LNCAP (cell line): ENCODE results near the gene HDAC4.

Experiments used
- TF ChIP-seq, protein P1 (sequence below): fragments of 450-650 bp; IDR thresholded peaks from 2 replicates; pipeline ENCODE4 v1.5.1; 2017; ENCODE audit warnings: mild to moderate bottlenecking

Gene HDAC4

GRCh38 chr2:239331560-239331959 lies 69.3 kb downstream of the HDAC4 start:
- TF ChIP-seq, protein P1, sequence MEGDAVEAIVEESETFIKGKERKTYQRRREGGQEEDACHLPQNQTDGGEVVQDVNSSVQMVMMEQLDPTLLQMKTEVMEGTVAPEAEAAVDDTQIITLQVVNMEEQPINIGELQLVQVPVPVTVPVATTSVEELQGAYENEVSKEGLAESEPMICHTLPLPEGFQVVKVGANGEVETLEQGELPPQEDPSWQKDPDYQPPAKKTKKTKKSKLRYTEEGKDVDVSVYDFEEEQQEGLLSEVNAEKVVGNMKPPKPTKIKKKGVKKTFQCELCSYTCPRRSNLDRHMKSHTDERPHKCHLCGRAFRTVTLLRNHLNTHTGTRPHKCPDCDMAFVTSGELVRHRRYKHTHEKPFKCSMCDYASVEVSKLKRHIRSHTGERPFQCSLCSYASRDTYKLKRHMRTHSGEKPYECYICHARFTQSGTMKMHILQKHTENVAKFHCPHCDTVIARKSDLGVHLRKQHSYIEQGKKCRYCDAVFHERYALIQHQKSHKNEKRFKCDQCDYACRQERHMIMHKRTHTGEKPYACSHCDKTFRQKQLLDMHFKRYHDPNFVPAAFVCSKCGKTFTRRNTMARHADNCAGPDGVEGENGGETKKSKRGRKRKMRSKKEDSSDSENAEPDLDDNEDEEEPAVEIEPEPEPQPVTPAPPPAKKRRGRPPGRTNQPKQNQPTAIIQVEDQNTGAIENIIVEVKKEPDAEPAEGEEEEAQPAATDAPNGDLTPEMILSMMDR: no peak

DNA sequence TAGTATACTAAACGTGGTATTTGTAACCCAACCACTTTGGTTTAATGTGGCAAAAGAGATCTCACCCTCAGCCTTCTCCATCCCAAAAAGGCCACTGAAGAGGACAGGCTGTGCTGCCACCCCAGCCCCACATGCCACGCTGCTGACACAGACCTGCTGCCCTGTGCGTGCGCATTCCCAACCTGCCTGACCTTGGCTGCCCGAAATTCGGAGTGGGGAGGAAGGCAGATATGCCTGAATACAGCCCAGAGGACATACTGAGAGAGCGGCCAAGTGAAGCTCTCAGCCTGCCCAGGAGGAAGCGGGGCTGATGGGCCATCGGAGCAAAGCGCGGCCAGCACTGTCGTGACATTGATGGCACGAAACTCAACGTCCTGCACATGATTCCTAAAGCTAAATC lies 70.0 kb downstream of the HDAC4 start:
- TF ChIP-seq, protein P1: no peak

- TF ChIP-seq, protein P1: no peak
These were observed 70.7 kb downstream of the HDAC4 start for GRCh38 chr2:239329972-239330572.

- TF ChIP-seq, protein P1: no peak
These were observed 71.4 kb downstream of the HDAC4 start for GRCh38 chr2:239329284-239329971.

DNA sequence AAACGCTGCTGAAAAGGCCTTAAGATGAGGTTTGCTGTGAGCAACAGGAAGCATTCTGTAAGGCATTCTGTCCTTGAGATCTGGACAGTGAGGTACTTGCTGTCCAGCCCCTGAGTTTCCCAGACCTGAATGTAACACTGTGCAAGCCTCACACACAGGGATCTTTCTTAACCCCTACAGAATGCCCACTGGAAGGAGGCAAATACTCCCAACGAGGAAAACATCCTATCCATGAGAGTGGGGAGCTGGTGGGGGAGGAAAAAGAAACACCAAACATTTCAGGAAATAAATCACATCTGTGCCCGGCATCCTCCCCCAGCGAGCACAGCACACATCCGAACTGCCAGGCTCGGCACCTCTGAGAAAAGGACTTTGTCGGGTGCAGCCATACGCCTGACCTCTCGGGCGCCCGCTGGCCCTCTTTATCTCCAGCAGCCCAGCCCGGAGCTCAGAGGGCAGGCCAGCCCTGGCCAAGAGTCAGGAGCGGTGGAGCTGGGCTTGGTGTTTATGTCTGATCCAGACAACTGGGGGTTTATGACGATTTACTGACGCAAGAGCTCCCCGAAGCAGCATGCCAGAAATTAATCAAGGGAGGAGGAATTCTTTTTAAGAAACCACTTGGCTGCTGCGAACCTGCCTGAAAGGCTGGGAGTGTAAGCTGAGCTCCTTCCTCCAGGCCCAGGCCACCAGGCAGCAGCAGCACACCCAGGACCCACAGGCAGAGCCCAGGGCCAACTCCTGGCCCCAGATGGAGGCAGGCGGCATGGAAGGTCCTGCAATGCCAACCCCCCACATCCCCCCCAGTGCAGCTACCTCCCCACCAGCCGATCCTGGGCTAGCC lies 72.2 kb downstream of the HDAC4 start:
- TF ChIP-seq, protein P1: no peak

- TF ChIP-seq, protein P1: no peak
These were observed 73.1 kb downstream of the HDAC4 start for GRCh38 chr2:239327536-239328350.
